H9 (cell line): ENCODE measurements around the gene WDR59. TPM values are rescaled to one million over a fixed set of nuclear protein-coding genes. Genes with fewer than 3 reads are reported as not detected.

Experiments used
- DNase-seq: peaks from one replicate; pipeline ENCODE4 v3.0.0-alpha.2; 2017
- H2AFZ ChIP-seq: one replicate; pipeline ENCODE4 v1.6.1; 2013; ENCODE audit warnings: mild to moderate bottlenecking, low read length, control low read depth, moderate library complexity
- H2AK5ac ChIP-seq: 2 replicates; pipeline ENCODE4 v1.6.1; 2013; ENCODE audit warnings: low read length, control low read depth, mixed read lengths; ENCODE audit not compliant: insufficient read length
- H2BK120ac ChIP-seq: one replicate; pipeline ENCODE4 v1.6.1; 2013; ENCODE audit warnings: low read depth, mild to moderate bottlenecking, low read length, control low read depth, inconsistent platforms; ENCODE audit not compliant: poor library complexity, severe bottlenecking
- H2BK12ac ChIP-seq: 2 replicates; pipeline ENCODE4 v1.6.1; 2013; ENCODE audit warnings: low read length, control low read depth, mixed read lengths, low read depth; ENCODE audit not compliant: insufficient read length
- H2BK15ac ChIP-seq: 2 replicates; pipeline ENCODE4 v1.6.1; 2013; ENCODE audit warnings: low read depth, low read length, control low read depth
- H2BK20ac ChIP-seq: one replicate; pipeline ENCODE4 v1.6.1; 2013; ENCODE audit warnings: low read depth, mild to moderate bottlenecking, low read length, control low read depth, inconsistent platforms; ENCODE audit not compliant: poor library complexity, severe bottlenecking
- H2BK5ac ChIP-seq: 2 replicates; pipeline ENCODE4 v1.6.1; 2013; ENCODE audit warnings: low read length, control low read depth, mixed read lengths; ENCODE audit not compliant: insufficient read length
- H3K14ac ChIP-seq: 2 replicates; pipeline ENCODE4 v1.6.1; 2013; ENCODE audit warnings: low read length, control low read depth; ENCODE audit not compliant: insufficient read depth
- H3K18ac ChIP-seq: 2 replicates; pipeline ENCODE4 v1.6.1; 2013; ENCODE audit warnings: low read depth, mild to moderate bottlenecking, mixed read lengths, low read length, control low read depth; ENCODE audit not compliant: insufficient read length
- H3K23ac ChIP-seq: 2 replicates; pipeline ENCODE4 v1.6.1; 2013; ENCODE audit warnings: low read length, control low read depth, mixed read lengths, low read depth; ENCODE audit not compliant: insufficient read length
- H3K23me2 ChIP-seq: 2 replicates; pipeline ENCODE4 v1.6.1; 2013; ENCODE audit warnings: low read depth, mild to moderate bottlenecking, mixed read lengths, low read length, control low read depth; ENCODE audit not compliant: insufficient read length, poor library complexity, severe bottlenecking
- H3K27ac ChIP-seq: 2 replicates; pipeline ENCODE4 v1.5.1; 2013; ENCODE audit warnings: low read length, control low read depth, mixed read lengths, low read depth; ENCODE audit not compliant: insufficient read length
- H3K27me3 ChIP-seq: 2 replicates; pipeline ENCODE4 v1.6.1; 2013; ENCODE audit warnings: low read length, control low read depth, inconsistent platforms; ENCODE audit not compliant: insufficient read depth
- H3K4ac ChIP-seq: 2 replicates; pipeline ENCODE4 v1.6.1; 2013; ENCODE audit warnings: low read depth, mild to moderate bottlenecking, control low read depth, inconsistent platforms, low read length, moderate library complexity
- H3K4me1 ChIP-seq: 2 replicates; pipeline ENCODE4 v1.6.1; 2013; ENCODE audit warnings: low read length, control low read depth, inconsistent platforms; ENCODE audit not compliant: insufficient read depth
- H3K4me2 ChIP-seq: 2 replicates; pipeline ENCODE4 v1.6.1; 2013; ENCODE audit warnings: low read length, control low read depth, mixed read lengths; ENCODE audit not compliant: insufficient read length, insufficient read depth
- H3K56ac ChIP-seq: 2 replicates; pipeline ENCODE4 v1.6.1; 2013; ENCODE audit warnings: low read depth, mild to moderate bottlenecking, mixed read lengths, low read length, control low read depth; ENCODE audit not compliant: insufficient read length
- H3K79me1 ChIP-seq: 2 replicates; pipeline ENCODE4 v1.6.1; 2013; ENCODE audit warnings: low read depth, mild to moderate bottlenecking, moderate library complexity, low read length, control low read depth, inconsistent platforms; ENCODE audit not compliant: insufficient read depth, poor library complexity, severe bottlenecking
- H3K79me2 ChIP-seq: 2 replicates; pipeline ENCODE4 v1.6.1; 2013; ENCODE audit warnings: low read length, control low read depth, inconsistent platforms; ENCODE audit not compliant: insufficient read depth
- H3K9ac ChIP-seq: 2 replicates; pipeline ENCODE4 v1.6.1; 2013; ENCODE audit warnings: low read length, control low read depth, mixed read lengths; ENCODE audit not compliant: insufficient read length; ENCODE audit errors: extremely low read depth
- H3K9me3 ChIP-seq: one replicate; pipeline ENCODE4 v1.6.1; 2013; ENCODE audit warnings: low read depth, low read length, inconsistent platforms; ENCODE audit not compliant: control insufficient read depth
- H3T11ph ChIP-seq: one replicate; pipeline ENCODE4 v1.6.1; 2013; ENCODE audit warnings: mild to moderate bottlenecking, low read length, control low read depth, inconsistent platforms
- H4K20me1 ChIP-seq: one replicate; pipeline ENCODE4 v1.6.1; 2013; ENCODE audit not compliant: control insufficient read depth, insufficient read length, insufficient read depth
- H4K5ac ChIP-seq: 2 replicates; pipeline ENCODE4 v1.6.1; 2013; ENCODE audit warnings: low read depth, mild to moderate bottlenecking, mixed read lengths, low read length, control low read depth; ENCODE audit not compliant: insufficient read length
- H4K8ac ChIP-seq: replicated peaks from 2 replicates; pipeline ENCODE4 v1.6.1; 2013; ENCODE audit warnings: low read length, control low read depth, mixed read lengths, low read depth; ENCODE audit not compliant: insufficient read length
- H4K91ac ChIP-seq: 2 replicates; pipeline ENCODE4 v1.6.1; 2013; ENCODE audit warnings: low read depth, mild to moderate bottlenecking, moderate library complexity, mixed read lengths, low read length, control low read depth; ENCODE audit not compliant: insufficient read length
- H3K27ac Mint-ChIP-seq, 3 experiments: 2 replicates in 2 of 3; 3 replicates in 1 of 3; pipeline ENCODE4 v1.8.0; 2020 to 2021; ENCODE audit warnings: mixed read lengths in 3 of 3, mild to moderate bottlenecking in 1 of 3, moderate library complexity in 1 of 3
- H3K27me3 Mint-ChIP-seq: 2 replicates; pipeline ENCODE4 v1.8.0; 2021; ENCODE audit warnings: low read depth, mild to moderate bottlenecking, moderate library complexity, mixed read lengths
- H3K36me3 Mint-ChIP-seq, 3 experiments: 2 replicates in 2 of 3; 3 replicates in 1 of 3; pipeline ENCODE4 v1.8.0; 2020 to 2021; ENCODE audit warnings: low read depth in 3 of 3, mixed read lengths in 3 of 3; ENCODE audit not compliant: insufficient read depth in 1 of 3
- H3K4me1 Mint-ChIP-seq, 2 experiments: 2 replicates each; pipeline ENCODE4 v1.8.0; 2020; ENCODE audit warnings: mixed read lengths in 2 of 2
- H3K4me3 Mint-ChIP-seq, 2 experiments: 2 replicates in 1 of 2; 3 replicates in 1 of 2; pipeline ENCODE4 v1.8.0; 2020 to 2021; ENCODE audit warnings: mild to moderate bottlenecking in 2 of 2, mixed read lengths in 2 of 2, moderate library complexity in 1 of 2
- H3K9me3 Mint-ChIP-seq, 2 experiments: 2 replicates in 1 of 2; 3 replicates in 1 of 2; pipeline ENCODE4 v1.8.0; 2020; ENCODE audit warnings: mild to moderate bottlenecking in 2 of 2, mixed read lengths in 2 of 2, moderate library complexity in 1 of 2
- WGBS: extraction: QIAGEN DNeasy Blood & Tissue Kit; methylation state at CpG from one replicate; pipeline ENCODE4 v1.1.7; 2013; ENCODE audit warnings: missing lambda C conversion rate, low lambda C conversion rate, mixed read lengths; ENCODE audit not compliant: insufficient read length; ENCODE audit errors: extremely low coverage; 5-methylcytosine and 5-hydroxymethylcytosine counted together
- total RNA-seq: library from RNA; stranded (reverse); gene quantifications from 2 replicates; pipeline ENCODE4 v1.2.1, GENCODE V29; 2021
- TF ChIP-seq, protein P1 (sequence below): fragments of 200-600 bp; sonication (generic); conservative IDR thresholded peaks from 3 replicates; pipeline ENCODE4 v1.8.0; 2021; ENCODE audit warnings: antibody characterized with exemption, mild to moderate bottlenecking

Gene WDR59
- total RNA-seq, 1 experiment from 2014 or later: 97.5 TPM

DNA sequence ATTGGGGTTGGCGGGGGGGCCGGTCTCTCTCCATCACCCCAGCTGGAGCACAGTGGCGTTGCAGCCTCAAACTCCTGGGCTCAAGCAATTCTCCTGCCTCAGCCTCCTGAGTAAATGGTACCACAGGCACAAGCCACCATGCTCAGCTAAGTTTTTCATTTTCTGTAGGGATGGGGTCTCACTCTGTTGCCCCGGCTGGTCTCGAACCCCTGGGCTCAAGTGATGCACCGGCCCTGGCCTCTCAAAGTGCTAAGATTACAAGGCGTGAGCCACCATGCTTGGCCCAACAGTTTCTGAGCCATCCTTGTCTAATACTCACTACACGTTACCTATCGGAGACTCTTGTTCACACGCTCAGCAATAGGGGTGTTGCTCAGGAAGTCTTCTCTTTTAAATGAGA, 11.6 kb downstream of the WDR59 start:
- Histone ChIP-seq H2BK120ac (no peak overlapping the region), H3K4me1 (no peaks in the 10 kb centered on the region), H2BK12ac (no peak overlapping the region), H3K79me2 (no peaks in the 10 kb centered on the region), H2AFZ (no peak overlapping the region), H3K23me2 (no peaks in the 10 kb centered on the region), H3T11ph (no peak overlapping the region), H3K27me3 (no peaks in the 10 kb centered on the region), H3K56ac (no peak overlapping the region), H3K9ac (no peak overlapping the region), H3K18ac (no peak overlapping the region), H3K27ac (no peak overlapping the region), H3K9me3 (no peaks in the 10 kb centered on the region), H3K14ac (no peak overlapping the region), H2BK20ac (no peak overlapping the region), H3K4me2 (no peak overlapping the region), H2BK5ac (no peak overlapping the region), H3K79me1 (peaks cover 3% of the 10 kb centered on the region), H4K91ac (no peak overlapping the region), H4K8ac (no peak overlapping the region), H4K20me1 (no peaks in the 10 kb centered on the region), H4K5ac (no peak overlapping the region), H2BK15ac (no peak overlapping the region), H2AK5ac (no peak overlapping the region), H3K4ac (no peak overlapping the region), H3K23ac (no peak overlapping the region)
- no CpG with 5 or more reads among the region's 10 CpGs for WGBS
- no peaks in the 10 kb centered on the region; a peak in 1 of 4 replicates for H3K4me1 Mint-ChIP-seq
- no peak overlapping the region; a peak in 2 of 7 replicates for H3K27ac Mint-ChIP-seq
- DNase-seq: no peak
- TF ChIP-seq, protein P1, sequence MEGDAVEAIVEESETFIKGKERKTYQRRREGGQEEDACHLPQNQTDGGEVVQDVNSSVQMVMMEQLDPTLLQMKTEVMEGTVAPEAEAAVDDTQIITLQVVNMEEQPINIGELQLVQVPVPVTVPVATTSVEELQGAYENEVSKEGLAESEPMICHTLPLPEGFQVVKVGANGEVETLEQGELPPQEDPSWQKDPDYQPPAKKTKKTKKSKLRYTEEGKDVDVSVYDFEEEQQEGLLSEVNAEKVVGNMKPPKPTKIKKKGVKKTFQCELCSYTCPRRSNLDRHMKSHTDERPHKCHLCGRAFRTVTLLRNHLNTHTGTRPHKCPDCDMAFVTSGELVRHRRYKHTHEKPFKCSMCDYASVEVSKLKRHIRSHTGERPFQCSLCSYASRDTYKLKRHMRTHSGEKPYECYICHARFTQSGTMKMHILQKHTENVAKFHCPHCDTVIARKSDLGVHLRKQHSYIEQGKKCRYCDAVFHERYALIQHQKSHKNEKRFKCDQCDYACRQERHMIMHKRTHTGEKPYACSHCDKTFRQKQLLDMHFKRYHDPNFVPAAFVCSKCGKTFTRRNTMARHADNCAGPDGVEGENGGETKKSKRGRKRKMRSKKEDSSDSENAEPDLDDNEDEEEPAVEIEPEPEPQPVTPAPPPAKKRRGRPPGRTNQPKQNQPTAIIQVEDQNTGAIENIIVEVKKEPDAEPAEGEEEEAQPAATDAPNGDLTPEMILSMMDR: 0 out of 3 replicates have a peak, but pooled peaks have one; percentile 17
- no peaks in the 10 kb centered on the region for H3K27me3 Mint-ChIP-seq
- H3K9me3 Mint-ChIP-seq: no peaks in the 10 kb centered on the region
- H3K36me3 Mint-ChIP-seq: peaks cover 15 to 21% (median 17%) of the 10 kb centered on the region in 3 experiments
- no peak overlapping the region for H3K4me3 Mint-ChIP-seq
